GM23338 (cell line): ENCODE results near the gene LYRM9. TPM values are rescaled to one million over a fixed set of nuclear protein-coding genes. Genes with fewer than 3 reads are reported as not detected.

Experiments used
- ATAC-seq: fragments of 200-7000 bp; cut with Tn5 transposase; 3 replicates; pipeline ENCODE4 v1.9.1; 2020
- DNase-seq: peaks from one replicate; pipeline ENCODE4 v3.0.0-alpha.2; 2015; ENCODE audit warnings: low spot score
- H2AFZ ChIP-seq: fragments of 200-600 bp; sonication (generic); 2 replicates; pipeline ENCODE4 v1.8.0; 2016; ENCODE audit warnings: antibody characterized with exemption, mild to moderate bottlenecking, moderate library complexity
- H3F3A ChIP-seq: fragments of 200-600 bp; sonication (generic); replicated peaks from 2 replicates; pipeline ENCODE4 v1.8.0; 2017; ENCODE audit warnings: antibody characterized with exemption, mixed run types, low read depth
- H3K27ac ChIP-seq: fragments of 200-600 bp; sonication (generic); 2 replicates; pipeline ENCODE4 v1.6.1; 2016; ENCODE audit warnings: low read depth
- H3K27me3 ChIP-seq: fragments of 200-600 bp; sonication (generic); 2 replicates; pipeline ENCODE4 v1.8.0; 2016; ENCODE audit warnings: mild to moderate bottlenecking, mixed run types, moderate library complexity; ENCODE audit not compliant: insufficient read depth
- H3K36me3 ChIP-seq: fragments of 200-600 bp; sonication (generic); 2 replicates; pipeline ENCODE4 v1.8.0; 2016; ENCODE audit warnings: mild to moderate bottlenecking; ENCODE audit not compliant: insufficient read depth
- H3K4me1 ChIP-seq: fragments of 200-600 bp; sonication (generic); 2 replicates; pipeline ENCODE4 v1.8.0; 2016; ENCODE audit warnings: mild to moderate bottlenecking, moderate library complexity; ENCODE audit not compliant: insufficient read depth
- H3K4me2 ChIP-seq: fragments of 200-600 bp; sonication (generic); 2 replicates; pipeline ENCODE4 v1.7.1; 2017; ENCODE audit warnings: mixed run types
- H3K4me3 ChIP-seq: fragments of 200-600 bp; sonication (generic); 2 replicates; pipeline ENCODE4 v1.6.1; 2016; ENCODE audit warnings: mixed run types
- H3K79me2 ChIP-seq: fragments of 200-600 bp; sonication (generic); replicated peaks from 2 replicates; pipeline ENCODE4 v1.8.0; 2017; ENCODE audit warnings: mild to moderate bottlenecking; ENCODE audit not compliant: insufficient read depth
- H3K9me2 ChIP-seq: fragments of 200-600 bp; sonication (generic); 2 replicates; pipeline ENCODE4 v1.8.0; 2017; ENCODE audit not compliant: insufficient read depth
- H4K20me1 ChIP-seq: fragments of 200-600 bp; sonication (generic); replicated peaks from 2 replicates; pipeline ENCODE4 v1.8.0; 2017; ENCODE audit warnings: mild to moderate bottlenecking; ENCODE audit not compliant: insufficient read depth
- H3K27ac Mint-ChIP-seq: 2 replicates; pipeline ENCODE4 v1.8.0; 2020; ENCODE audit warnings: inconsistent platforms, mild to moderate bottlenecking, moderate library complexity, mixed read lengths
- H3K27me3 Mint-ChIP-seq: 3 replicates; pipeline ENCODE4 v1.8.0; 2022; ENCODE audit warnings: low read depth, mild to moderate bottlenecking, moderate library complexity, mixed read lengths, inconsistent platforms; ENCODE audit not compliant: insufficient read depth, poor library complexity
- H3K36me3 Mint-ChIP-seq: 3 replicates; pipeline ENCODE4 v1.8.0; 2021; ENCODE audit warnings: low read depth, mild to moderate bottlenecking, inconsistent platforms, moderate library complexity, mixed read lengths
- H3K4me1 Mint-ChIP-seq: 3 replicates; pipeline ENCODE4 v1.8.0; 2020; ENCODE audit warnings: mild to moderate bottlenecking, inconsistent platforms, mixed read lengths
- H3K4me3 Mint-ChIP-seq: 3 replicates; pipeline ENCODE4 v1.8.0; 2021; ENCODE audit warnings: moderate library complexity, mild to moderate bottlenecking, inconsistent platforms, mixed read lengths
- H3K9me3 Mint-ChIP-seq: 3 replicates; pipeline ENCODE4 v1.8.0; 2020; ENCODE audit warnings: moderate library complexity, mild to moderate bottlenecking, inconsistent platforms, mixed read lengths
- CREB1 ChIP-seq: fragments of 250-450 bp; sonication (Bioruptor Pico); IDR thresholded peaks from 2 replicates; pipeline ENCODE4 v1.5.0; 2020; ENCODE audit warnings: low read depth, mild to moderate bottlenecking, moderate library complexity
- EZH2 ChIP-seq: fragments of 200-600 bp; sonication (generic); IDR thresholded peaks from one replicate; pipeline ENCODE4 v1.8.0; 2017; ENCODE audit warnings: antibody characterized with exemption, mild to moderate bottlenecking, low read depth; ENCODE audit not compliant: unreplicated experiment
- EZH2phosphoT487 ChIP-seq: fragments of 200-600 bp; sonication (generic); IDR thresholded peaks from one replicate; pipeline ENCODE4 v1.8.1; 2018; ENCODE audit warnings: antibody characterized with exemption; ENCODE audit not compliant: unreplicated experiment
- JUNB ChIP-seq: IDR thresholded peaks from one replicate; pipeline ENCODE4 v1.6.1; 2016; ENCODE audit warnings: antibody characterized with exemption; ENCODE audit not compliant: unreplicated experiment
- NANOG ChIP-seq: IDR thresholded peaks from 2 replicates; pipeline ENCODE4 v1.6.1; 2016; ENCODE audit warnings: antibody characterized with exemption, borderline replicate concordance
- POLR2AphosphoS5 ChIP-seq: IDR thresholded peaks from 2 replicates; pipeline ENCODE4 v1.6.1; 2016; ENCODE audit warnings: antibody characterized with exemption, low read depth
- ZNF331 ChIP-seq: fragments of 250-450 bp; sonication (Bioruptor Pico); IDR thresholded peaks from 2 replicates; pipeline ENCODE4 v1.5.0; 2020; ENCODE audit warnings: low read depth, mild to moderate bottlenecking, moderate library complexity
- polyA plus RNA-seq: library from polyadenylated mRNA; unstranded; fragments of >200 nt; fragmentation: Nextera tagmentation; extraction: Ambion mirVana; gene quantifications from 2 replicates; pipeline ENCODE4 v1.2.1, GENCODE V29; 2016
- total RNA-seq: library from RNA; depleted of rRNA; stranded (reverse); fragments of >200 nt; shearing (Covaris generic); gene quantifications from 2 replicates; pipeline ENCODE4 v1.2.3, GENCODE V29; 2014
- TF ChIP-seq, protein P1 (sequence below), 2 experiments: fragments of 200-600 bp in 1 of 2; sonication (generic) in 1 of 2; conservative IDR thresholded peaks; 2 replicates each; pipeline versions ENCODE4 v1.5.1 to v1.6.1; 2016 to 2017; ENCODE audit warnings: antibody characterized with exemption in 2 of 2, low read depth in 2 of 2, mild to moderate bottlenecking in 2 of 2, moderate library complexity in 1 of 2
- TF ChIP-seq, protein P2 (sequence below): IDR thresholded peaks from 2 replicates; pipeline ENCODE4 v1.6.1; 2016; ENCODE audit warnings: antibody characterized with exemption

Gene LYRM9
- total and polyA plus RNA-seq, 2 experiments from 2014 or later, result 4.7 to 6.2 TPM

DNA sequence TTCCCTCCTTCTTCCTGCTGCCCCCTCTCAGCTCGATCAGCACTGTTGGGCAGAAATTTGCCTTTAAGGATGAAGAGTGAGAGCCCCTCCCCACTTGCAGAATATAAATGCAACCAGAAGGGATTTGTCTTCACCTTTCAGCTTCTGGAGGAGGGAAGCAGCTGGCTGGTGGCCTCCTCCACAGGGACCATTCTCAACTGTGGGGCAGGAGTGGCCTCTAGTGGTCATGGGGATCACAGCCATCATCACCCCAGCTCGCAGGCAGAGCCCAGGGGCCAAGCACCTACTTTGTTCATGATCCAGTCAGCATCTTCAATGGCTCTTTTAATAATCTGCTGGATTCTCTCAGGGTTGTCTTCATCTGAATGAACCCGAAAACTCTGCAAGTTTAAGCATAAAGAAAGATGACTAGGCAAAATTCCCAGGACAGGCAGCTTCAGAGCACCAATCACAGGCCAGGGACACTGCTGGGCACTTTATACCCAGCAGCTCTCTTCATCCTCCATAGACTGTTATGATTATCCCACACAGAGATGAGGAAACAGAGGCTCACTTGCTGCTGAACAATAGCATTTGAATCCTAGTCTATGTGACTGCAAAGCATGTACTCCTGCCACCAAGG lies 13.1 kb downstream of the LYRM9 start:
- Histone ChIP-seq H3K4me2 (no peak overlapping the region), H3K27me3 (no peaks in the 10 kb centered on the region), H3K36me3 (no peaks in the 10 kb centered on the region), H3K79me2 (no peaks in the 10 kb centered on the region), H3F3A (no peaks in the 10 kb centered on the region), H3K27ac (no peak overlapping the region), H3K4me1 (no peaks in the 10 kb centered on the region), H4K20me1 (no peaks in the 10 kb centered on the region), H3K4me3 (no peak overlapping the region), H3K9me2 (no peaks in the 10 kb centered on the region), H2AFZ (no peak overlapping the region; the same call in 1 of the 2 replicates)
- H3K36me3 Mint-ChIP-seq, result no peaks in the 10 kb centered on the region; the same call in 2 of the 3 replicates
- DNase-seq (peak; percentile 85), ATAC-seq (peak; percentile 97)
- H3K27me3 Mint-ChIP-seq, result peaks cover 11% of the 10 kb centered on the region
- H3K9me3 Mint-ChIP-seq, result no peaks in the 10 kb centered on the region; the same call in 2 of the 3 replicates
- H3K4me1 Mint-ChIP-seq, result peaks cover 15% of the 10 kb centered on the region
- H3K27ac Mint-ChIP-seq, result no peak overlapping the region; the same call in 1 of the 2 replicates
- no peak for TF ChIP-seq CREB1 (CRISPR knock-in tag)
- TF ChIP-seq NANOG, result no peak
- TF ChIP-seq, protein P1, sequence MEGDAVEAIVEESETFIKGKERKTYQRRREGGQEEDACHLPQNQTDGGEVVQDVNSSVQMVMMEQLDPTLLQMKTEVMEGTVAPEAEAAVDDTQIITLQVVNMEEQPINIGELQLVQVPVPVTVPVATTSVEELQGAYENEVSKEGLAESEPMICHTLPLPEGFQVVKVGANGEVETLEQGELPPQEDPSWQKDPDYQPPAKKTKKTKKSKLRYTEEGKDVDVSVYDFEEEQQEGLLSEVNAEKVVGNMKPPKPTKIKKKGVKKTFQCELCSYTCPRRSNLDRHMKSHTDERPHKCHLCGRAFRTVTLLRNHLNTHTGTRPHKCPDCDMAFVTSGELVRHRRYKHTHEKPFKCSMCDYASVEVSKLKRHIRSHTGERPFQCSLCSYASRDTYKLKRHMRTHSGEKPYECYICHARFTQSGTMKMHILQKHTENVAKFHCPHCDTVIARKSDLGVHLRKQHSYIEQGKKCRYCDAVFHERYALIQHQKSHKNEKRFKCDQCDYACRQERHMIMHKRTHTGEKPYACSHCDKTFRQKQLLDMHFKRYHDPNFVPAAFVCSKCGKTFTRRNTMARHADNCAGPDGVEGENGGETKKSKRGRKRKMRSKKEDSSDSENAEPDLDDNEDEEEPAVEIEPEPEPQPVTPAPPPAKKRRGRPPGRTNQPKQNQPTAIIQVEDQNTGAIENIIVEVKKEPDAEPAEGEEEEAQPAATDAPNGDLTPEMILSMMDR (conservative IDR thresholded peaks at IDR 0.05; ENCODE audit: low read depth in 2 of 2), result peak; percentile 89 to 96
- H3K4me3 Mint-ChIP-seq, result no peak overlapping the region

DNA sequence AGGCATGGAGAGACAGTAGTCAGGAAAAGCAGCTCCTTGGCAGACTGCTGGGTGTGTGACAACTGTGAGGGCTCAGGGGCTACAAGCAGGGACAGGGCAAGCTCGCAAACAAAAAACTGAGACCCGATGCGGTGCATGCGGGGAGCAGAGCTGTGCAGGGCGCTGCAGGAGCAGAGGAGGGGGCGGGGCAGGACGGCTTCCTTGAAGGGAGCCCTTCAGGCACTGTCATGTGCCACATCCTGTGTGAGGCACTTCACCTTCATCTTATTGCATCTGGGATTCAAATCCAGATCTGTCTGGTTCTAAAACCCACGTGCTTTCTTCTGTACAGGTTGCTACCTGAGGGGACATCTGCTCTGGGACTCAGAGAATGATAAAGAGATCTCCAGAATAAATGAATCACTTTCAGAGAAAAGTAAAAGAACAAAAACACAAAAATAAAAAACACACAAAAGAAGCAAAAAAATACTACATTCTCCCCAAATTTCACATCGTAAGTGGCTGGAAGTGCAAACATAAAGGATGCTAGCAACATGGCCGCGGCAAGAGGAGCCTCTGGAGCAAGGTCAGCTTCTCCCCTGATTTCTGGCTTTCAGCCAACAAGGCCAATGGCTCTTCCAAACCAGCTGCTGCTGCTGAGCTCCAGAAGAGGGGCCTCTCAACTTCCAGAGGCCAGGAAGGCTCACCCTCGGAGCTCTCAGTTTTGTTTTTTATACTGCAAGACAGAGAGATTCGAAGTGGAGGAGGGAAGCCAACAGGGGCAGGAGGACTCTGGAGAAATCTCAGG lies 14.2 kb downstream of the LYRM9 start:
- Histone ChIP-seq H3K4me2 (no peak overlapping the region), H3F3A (no peaks in the 10 kb centered on the region), H4K20me1 (no peaks in the 10 kb centered on the region), H3K9me2 (no peaks in the 10 kb centered on the region), H3K36me3 (no peaks in the 10 kb centered on the region), H2AFZ (no peak overlapping the region), H3K4me1 (no peaks in the 10 kb centered on the region), H3K79me2 (no peaks in the 10 kb centered on the region), H3K4me3 (no peak overlapping the region), H3K27ac (no peak overlapping the region), H3K27me3 (no peaks in the 10 kb centered on the region)
- peaks cover 15% of the 10 kb centered on the region for H3K4me1 Mint-ChIP-seq
- peaks cover 9% of the 10 kb centered on the region for H3K27me3 Mint-ChIP-seq
- H3K27ac Mint-ChIP-seq, result no peak overlapping the region
- ATAC-seq, result no peak; the same call in 2 of the 3 replicates
- DNase-seq, result no peak
- no peaks in the 10 kb centered on the region; the same call in 2 of the 3 replicates for H3K36me3 Mint-ChIP-seq
- H3K9me3 Mint-ChIP-seq, result no peaks in the 10 kb centered on the region; the same call in 2 of the 3 replicates
- TF ChIP-seq JUNB (no peak), NANOG (no peak), POLR2AphosphoS5 (no peak), ZNF331 (CRISPR knock-in tag) (no peak), EZH2 (no peak), EZH2phosphoT487 (no peak)
- TF ChIP-seq, protein P1 (conservative IDR thresholded peaks at IDR 0.05; ENCODE audit: low read depth in 2 of 2), result no peak
- TF ChIP-seq, protein P2, sequence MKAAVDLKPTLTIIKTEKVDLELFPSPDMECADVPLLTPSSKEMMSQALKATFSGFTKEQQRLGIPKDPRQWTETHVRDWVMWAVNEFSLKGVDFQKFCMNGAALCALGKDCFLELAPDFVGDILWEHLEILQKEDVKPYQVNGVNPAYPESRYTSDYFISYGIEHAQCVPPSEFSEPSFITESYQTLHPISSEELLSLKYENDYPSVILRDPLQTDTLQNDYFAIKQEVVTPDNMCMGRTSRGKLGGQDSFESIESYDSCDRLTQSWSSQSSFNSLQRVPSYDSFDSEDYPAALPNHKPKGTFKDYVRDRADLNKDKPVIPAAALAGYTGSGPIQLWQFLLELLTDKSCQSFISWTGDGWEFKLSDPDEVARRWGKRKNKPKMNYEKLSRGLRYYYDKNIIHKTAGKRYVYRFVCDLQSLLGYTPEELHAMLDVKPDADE, result no peak
- H3K4me3 Mint-ChIP-seq, result no peak overlapping the region
